IMR-90 (cell line): ENCODE results near the gene MTUS2.

Experiments used
- BHLHE40 ChIP-seq: fragments of 150-350 bp; IDR thresholded peaks from 2 replicates; pipeline ENCODE4 v1.6.1; 2016; ENCODE audit warnings: mild to moderate bottlenecking, low read depth, low read length
- MAFK ChIP-seq: IDR thresholded peaks from 2 replicates; pipeline ENCODE4 v1.6.1; 2012; ENCODE audit warnings: low read depth, low read length, improper control_type of control experiment
- POLR2A ChIP-seq: IDR thresholded peaks from 2 replicates; pipeline ENCODE4 v1.6.1; 2012; ENCODE audit warnings: mild to moderate bottlenecking, low read depth, low read length
- RAD21 ChIP-seq: IDR thresholded peaks from 2 replicates; pipeline ENCODE4 v1.6.1; 2012; ENCODE audit warnings: low read length, improper control_type of control experiment
- TF ChIP-seq, protein P1 (sequence below): conservative IDR thresholded peaks from 2 replicates; pipeline ENCODE4 v1.5.1; 2012; ENCODE audit warnings: mild to moderate bottlenecking, low read depth, low read length, improper control_type of control experiment

DNA sequence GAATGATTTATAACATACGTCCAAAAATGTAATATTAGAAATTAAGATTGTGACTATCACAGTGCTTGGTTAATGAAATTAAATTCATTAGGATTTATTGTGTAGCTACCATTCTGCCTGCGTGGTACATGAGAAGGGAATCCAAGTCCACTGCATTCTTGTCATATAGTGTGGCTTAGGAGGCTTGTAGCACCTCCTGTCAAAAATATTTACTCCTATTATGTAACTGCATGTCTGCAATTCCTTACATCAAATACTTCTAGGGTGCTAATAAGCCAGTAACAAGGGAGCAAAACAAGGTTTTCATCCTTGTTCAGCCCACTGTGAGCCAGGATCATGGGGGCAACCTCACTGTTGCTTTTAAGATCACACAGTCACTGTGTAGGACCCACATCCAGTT, 576.3 kb downstream of the MTUS2 start:
- TF ChIP-seq POLR2A (no peak), RAD21 (no peak), MAFK (no peak), BHLHE40 (no peak)
- TF ChIP-seq, protein P1, sequence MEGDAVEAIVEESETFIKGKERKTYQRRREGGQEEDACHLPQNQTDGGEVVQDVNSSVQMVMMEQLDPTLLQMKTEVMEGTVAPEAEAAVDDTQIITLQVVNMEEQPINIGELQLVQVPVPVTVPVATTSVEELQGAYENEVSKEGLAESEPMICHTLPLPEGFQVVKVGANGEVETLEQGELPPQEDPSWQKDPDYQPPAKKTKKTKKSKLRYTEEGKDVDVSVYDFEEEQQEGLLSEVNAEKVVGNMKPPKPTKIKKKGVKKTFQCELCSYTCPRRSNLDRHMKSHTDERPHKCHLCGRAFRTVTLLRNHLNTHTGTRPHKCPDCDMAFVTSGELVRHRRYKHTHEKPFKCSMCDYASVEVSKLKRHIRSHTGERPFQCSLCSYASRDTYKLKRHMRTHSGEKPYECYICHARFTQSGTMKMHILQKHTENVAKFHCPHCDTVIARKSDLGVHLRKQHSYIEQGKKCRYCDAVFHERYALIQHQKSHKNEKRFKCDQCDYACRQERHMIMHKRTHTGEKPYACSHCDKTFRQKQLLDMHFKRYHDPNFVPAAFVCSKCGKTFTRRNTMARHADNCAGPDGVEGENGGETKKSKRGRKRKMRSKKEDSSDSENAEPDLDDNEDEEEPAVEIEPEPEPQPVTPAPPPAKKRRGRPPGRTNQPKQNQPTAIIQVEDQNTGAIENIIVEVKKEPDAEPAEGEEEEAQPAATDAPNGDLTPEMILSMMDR: no peak
